WTC11 (cell line): ENCODE data around the gene RAB43. TPM values are rescaled to one million over a fixed set of nuclear protein-coding genes. Genes with fewer than 3 reads are reported as not detected.

ENCODE experiments used
- ATAC-seq: fragments of 200-7000 bp; cut with Tn5 transposase; 2 replicates; pipeline ENCODE4 v1.10.0; 2021; ENCODE audit warnings: mild to moderate bottlenecking, moderate library complexity
- CTCF ChIA-PET: fragments of 300-600 bp; sonication (Branson Sonifier 250); formaldehyde crosslinking; loops from one replicate; lab custom pipeline; 2021; ENCODE audit warnings: antibody characterized with exemption; lab: Charles Lee
- POLR2A ChIA-PET: fragments of 350-600 bp; sonication (Branson Sonifier 250); formaldehyde crosslinking; loops from one replicate; lab custom pipeline; 2021; ENCODE audit warnings: antibody characterized with exemption; lab: Charles Lee
- DNase-seq: peaks from one replicate; pipeline ENCODE4 v3.0.0; 2021; ENCODE audit warnings: low spot score
- H3K27ac Mint-ChIP-seq: 2 replicates; pipeline ENCODE4 v1.8.0; 2021; ENCODE audit warnings: mixed read lengths
- H3K27me3 Mint-ChIP-seq: 2 replicates; pipeline ENCODE4 v1.8.0; 2021; ENCODE audit warnings: low read depth, mild to moderate bottlenecking, moderate library complexity, mixed read lengths
- H3K36me3 Mint-ChIP-seq: 2 replicates; pipeline ENCODE4 v1.8.0; 2021; ENCODE audit warnings: mixed read lengths
- H3K4me1 Mint-ChIP-seq: 2 replicates; pipeline ENCODE4 v1.8.0; 2022; ENCODE audit warnings: mixed read lengths
- H3K4me3 Mint-ChIP-seq: 2 replicates; pipeline ENCODE4 v1.8.0; 2021; ENCODE audit warnings: mild to moderate bottlenecking, moderate library complexity, mixed read lengths
- H3K9me3 Mint-ChIP-seq: 2 replicates; pipeline ENCODE4 v1.8.0; 2021; ENCODE audit warnings: mixed read lengths
- CBFB ChIP-seq: sonication (generic); formaldehyde crosslinking; IDR thresholded peaks from 2 replicates; pipeline ENCODE4 v1.8.1; 2022; ENCODE audit warnings: mild to moderate bottlenecking, low read depth, missing genetic modification reagents
- ELF4 ChIP-seq: sonication (generic); formaldehyde crosslinking; IDR thresholded peaks from 2 replicates; pipeline ENCODE4 v1.8.1; 2022; ENCODE audit warnings: low read depth, mild to moderate bottlenecking, moderate library complexity, missing genetic modification reagents
- ETV6 ChIP-seq: sonication (generic); formaldehyde crosslinking; IDR thresholded peaks from 2 replicates; pipeline ENCODE4 v1.8.1; 2022; ENCODE audit warnings: mild to moderate bottlenecking, missing genetic modification reagents
- FOXK1 ChIP-seq: sonication (generic); formaldehyde crosslinking; IDR thresholded peaks from 2 replicates; pipeline ENCODE4 v1.8.0; 2022; ENCODE audit warnings: mild to moderate bottlenecking, moderate library complexity, missing genetic modification reagents
- GRHL2 ChIP-seq: fragments of 250-450 bp; sonication (Bioruptor Pico); IDR thresholded peaks from 2 replicates; pipeline ENCODE4 v1.8.0; 2022; ENCODE audit warnings: mild to moderate bottlenecking, moderate library complexity; ENCODE audit not compliant: insufficient replicate concordance, severe bottlenecking
- NR2C2 ChIP-seq: sonication (generic); formaldehyde crosslinking; IDR thresholded peaks from 2 replicates; pipeline ENCODE4 v1.8.0; 2022; ENCODE audit warnings: mild to moderate bottlenecking, missing genetic modification reagents
- RELA ChIP-seq: sonication (generic); formaldehyde crosslinking; IDR thresholded peaks from 2 replicates; pipeline ENCODE4 v1.8.1; 2022; ENCODE audit warnings: missing genetic modification reagents, mild to moderate bottlenecking, borderline replicate concordance
- SOX15 ChIP-seq: fragments of 250-450 bp; sonication (Bioruptor Pico); IDR thresholded peaks from 2 replicates; pipeline ENCODE4 v1.9.0; 2021; ENCODE audit warnings: mild to moderate bottlenecking
- SP1 ChIP-seq: sonication (generic); formaldehyde crosslinking; conservative IDR thresholded peaks from 2 replicates; pipeline ENCODE4 v1.8.1; 2022; ENCODE audit warnings: missing genetic modification reagents
- TEAD4 ChIP-seq: sonication (generic); formaldehyde crosslinking; IDR thresholded peaks from 2 replicates; pipeline ENCODE4 v1.8.0; 2022; ENCODE audit warnings: mild to moderate bottlenecking, missing genetic modification reagents
- ZNF263 ChIP-seq: sonication (generic); formaldehyde crosslinking; IDR thresholded peaks from 2 replicates; pipeline ENCODE4 v1.8.1; 2022; ENCODE audit warnings: low read depth, mild to moderate bottlenecking, moderate library complexity, missing genetic modification reagents
- total RNA-seq: library from RNA; stranded (reverse); gene quantifications from 3 replicates; pipeline ENCODE4 v1.2.3, GENCODE V29; 2021
- TF ChIP-seq, protein P1 (sequence below): sonication (generic); formaldehyde crosslinking; IDR thresholded peaks from 2 replicates; pipeline ENCODE4 v1.8.1; 2023; ENCODE audit warnings: mild to moderate bottlenecking, missing genetic modification reagents, moderate library complexity
- TF ChIP-seq, protein P2 (sequence below): sonication (generic); formaldehyde crosslinking; IDR thresholded peaks from 2 replicates; pipeline ENCODE4 v1.8.0; 2022; ENCODE audit warnings: mild to moderate bottlenecking, missing genetic modification reagents
- TF ChIP-seq, protein P3 (sequence below): fragments of 250-450 bp; sonication (Bioruptor Pico); IDR thresholded peaks from 2 replicates; pipeline ENCODE4 v1.9.0; 2021; ENCODE audit warnings: mild to moderate bottlenecking
- TF ChIP-seq, protein P4 (sequence below): sonication (generic); formaldehyde crosslinking; IDR thresholded peaks from 2 replicates; pipeline ENCODE4 v1.8.1; 2022; ENCODE audit warnings: mild to moderate bottlenecking, missing genetic modification reagents, moderate library complexity, borderline replicate concordance
- TF ChIP-seq, protein P5 (sequence below): sonication (generic); formaldehyde crosslinking; IDR thresholded peaks from 2 replicates; pipeline ENCODE4 v1.8.1; 2023; ENCODE audit warnings: mild to moderate bottlenecking, missing genetic modification reagents, moderate library complexity
- TF ChIP-seq, protein P6 (sequence below): sonication (generic); formaldehyde crosslinking; IDR thresholded peaks from 2 replicates; pipeline ENCODE4 v1.8.0; 2023; ENCODE audit warnings: missing genetic modification reagents, mild to moderate bottlenecking, borderline replicate concordance

The RAB43 gene
- total RNA-seq, 1 experiment from 2014 or later: 34.5 TPM

DNA sequence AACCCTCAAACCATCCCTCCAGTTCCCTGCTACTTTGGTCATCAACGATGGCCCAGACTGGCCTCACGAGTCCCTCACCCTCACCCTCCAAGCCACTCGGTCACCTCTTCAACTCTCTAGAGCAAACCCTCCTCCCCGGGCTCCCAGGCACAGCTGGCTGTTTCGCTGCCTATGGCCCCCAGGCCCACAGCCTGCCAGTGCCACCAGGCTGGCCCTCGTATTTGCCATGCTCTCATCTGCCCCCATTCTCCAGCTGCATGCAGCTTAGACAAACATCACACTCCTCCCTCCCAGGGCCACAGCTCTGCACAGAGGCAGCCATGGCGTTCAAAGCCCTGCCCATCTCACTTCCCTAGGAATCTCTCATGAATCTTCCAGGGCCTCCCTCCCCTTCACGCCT lies 13.8 kb downstream of the RAB43 start (continued):
- no peak for TF ChIP-seq SOX15 (CRISPR knock-in tag)
- TF ChIP-seq, all 79 proteins: peak for 0

DNA sequence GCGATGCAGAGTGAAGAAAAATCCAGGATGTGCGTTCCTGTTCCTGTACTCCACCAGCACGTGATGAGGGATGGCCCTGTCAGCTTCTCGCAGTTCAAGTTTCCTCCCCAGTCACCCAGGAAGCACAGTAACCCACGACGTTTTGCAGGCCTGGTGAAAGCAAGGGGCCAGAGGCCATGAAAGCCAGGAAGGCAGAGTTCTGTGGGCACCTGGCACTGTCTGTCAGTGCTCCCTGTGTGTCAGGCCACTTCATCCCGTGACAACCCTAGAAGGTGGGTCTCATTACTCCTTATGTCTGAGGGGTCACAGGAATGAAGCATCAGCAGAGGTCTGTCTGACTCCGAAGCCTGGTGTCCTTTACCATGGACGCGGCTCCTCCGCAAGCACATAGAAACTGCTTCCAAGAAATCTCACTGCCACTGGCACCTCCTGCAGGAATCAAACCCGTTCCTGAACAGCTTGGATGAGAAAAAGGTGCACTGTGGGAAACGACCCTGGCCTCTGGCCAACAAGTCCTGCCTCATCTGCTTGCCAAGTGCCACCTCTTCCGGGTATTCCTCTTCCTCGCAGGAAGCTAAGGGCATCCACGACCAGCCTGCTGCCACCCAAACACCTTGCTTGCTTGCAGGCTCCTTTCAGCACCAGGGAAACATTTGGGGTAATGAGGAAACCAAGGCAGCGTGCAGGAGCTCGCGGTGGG lies 14.6 kb downstream of the RAB43 start:
- no peak for ATAC-seq
- ChIA-PET CTCF (interaction anchor here (1.1 to 2.3 kb wide), 3 partner anchors 15 to 136 kb away, joined by 3 to 13 read pairs (median 5); partner anchors contain the start of gene RAB43), POLR2A (no interaction called here)
- TF ChIP-seq ETV6 (CRISPR knock-in tag) (no peak), CBFB (CRISPR knock-in tag) (no peak), SP1 (CRISPR knock-in tag) (no peak), TEAD4 (no peak), RELA (CRISPR knock-in tag) (no peak), NR2C2 (CRISPR knock-in tag) (no peak), ELF4 (no peak)
- TF ChIP-seq, protein P1, sequence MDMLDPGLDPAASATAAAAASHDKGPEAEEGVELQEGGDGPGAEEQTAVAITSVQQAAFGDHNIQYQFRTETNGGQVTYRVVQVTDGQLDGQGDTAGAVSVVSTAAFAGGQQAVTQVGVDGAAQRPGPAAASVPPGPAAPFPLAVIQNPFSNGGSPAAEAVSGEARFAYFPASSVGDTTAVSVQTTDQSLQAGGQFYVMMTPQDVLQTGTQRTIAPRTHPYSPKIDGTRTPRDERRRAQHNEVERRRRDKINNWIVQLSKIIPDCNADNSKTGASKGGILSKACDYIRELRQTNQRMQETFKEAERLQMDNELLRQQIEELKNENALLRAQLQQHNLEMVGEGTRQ (CRISPR knock-in tag): no peak
- TF ChIP-seq, protein P2, sequence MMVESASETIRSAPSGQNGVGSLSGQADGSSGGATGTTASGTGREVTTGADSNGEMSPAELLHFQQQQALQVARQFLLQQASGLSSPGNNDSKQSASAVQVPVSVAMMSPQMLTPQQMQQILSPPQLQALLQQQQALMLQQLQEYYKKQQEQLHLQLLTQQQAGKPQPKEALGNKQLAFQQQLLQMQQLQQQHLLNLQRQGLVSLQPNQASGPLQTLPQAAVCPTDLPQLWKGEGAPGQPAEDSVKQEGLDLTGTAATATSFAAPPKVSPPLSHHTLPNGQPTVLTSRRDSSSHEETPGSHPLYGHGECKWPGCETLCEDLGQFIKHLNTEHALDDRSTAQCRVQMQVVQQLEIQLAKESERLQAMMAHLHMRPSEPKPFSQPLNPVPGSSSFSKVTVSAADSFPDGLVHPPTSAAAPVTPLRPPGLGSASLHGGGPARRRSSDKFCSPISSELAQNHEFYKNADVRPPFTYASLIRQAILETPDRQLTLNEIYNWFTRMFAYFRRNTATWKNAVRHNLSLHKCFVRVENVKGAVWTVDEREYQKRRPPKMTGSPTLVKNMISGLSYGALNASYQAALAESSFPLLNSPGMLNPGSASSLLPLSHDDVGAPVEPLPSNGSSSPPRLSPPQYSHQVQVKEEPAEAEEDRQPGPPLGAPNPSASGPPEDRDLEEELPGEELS: no peak
- no peaks in the 10 kb centered on the region for H3K9me3 Mint-ChIP-seq
- H3K4me3 Mint-ChIP-seq: no peak overlapping the region
- 0 out of 2 replicates have a peak overlapping the region, but pooled peaks have one; percentile 60 for H3K27ac Mint-ChIP-seq
- H3K4me1 Mint-ChIP-seq: no peaks in the 10 kb centered on the region
- peaks cover 11% of the 10 kb centered on the region for H3K36me3 Mint-ChIP-seq
- no peak for DNase-seq
- no peaks in the 10 kb centered on the region for H3K27me3 Mint-ChIP-seq

DNA sequence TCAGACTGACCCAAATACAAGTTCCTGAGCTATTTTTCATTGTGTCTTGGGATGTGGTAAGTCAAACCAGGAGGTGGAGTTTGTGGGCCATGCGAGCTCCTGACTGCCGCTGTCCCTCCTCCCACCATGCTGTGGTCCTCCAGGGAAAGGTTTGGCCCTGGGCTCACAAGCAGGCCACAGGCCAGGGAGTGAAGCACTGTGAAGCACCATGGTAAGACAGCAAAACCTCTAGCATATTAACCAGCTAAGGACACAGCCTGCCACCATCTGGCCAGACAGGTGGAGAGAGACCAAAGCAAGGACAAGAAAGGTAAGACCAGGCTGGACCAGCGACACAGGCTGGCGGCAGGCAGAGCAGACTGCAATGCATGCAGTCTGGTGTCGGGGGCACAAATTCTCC lies 15.3 kb downstream of the RAB43 start:
- H3K9me3 Mint-ChIP-seq: no peaks in the 10 kb centered on the region
- TF ChIP-seq FOXK1 (no peak), ZNF263 (CRISPR knock-in tag) (peak; percentile 60; the same call in 1 of the 2 replicates)
- H3K4me1 Mint-ChIP-seq: no peaks in the 10 kb centered on the region
- peak; percentile 53 for ATAC-seq
- CTCF ChIA-PET: interaction anchor here (0.8 to 2.3 kb wide), 6 partner anchors 16 to 140 kb away, joined by 3 to 13 read pairs (median 4); partner anchors contain the start of gene RAB43
- POLR2A ChIA-PET: no interaction called here
- no peak overlapping the region for H3K4me3 Mint-ChIP-seq
- peaks cover 11% of the 10 kb centered on the region for H3K36me3 Mint-ChIP-seq
- DNase-seq: peak; percentile 25
- H3K27me3 Mint-ChIP-seq: no peaks in the 10 kb centered on the region
- no peak overlapping the region for H3K27ac Mint-ChIP-seq

DNA sequence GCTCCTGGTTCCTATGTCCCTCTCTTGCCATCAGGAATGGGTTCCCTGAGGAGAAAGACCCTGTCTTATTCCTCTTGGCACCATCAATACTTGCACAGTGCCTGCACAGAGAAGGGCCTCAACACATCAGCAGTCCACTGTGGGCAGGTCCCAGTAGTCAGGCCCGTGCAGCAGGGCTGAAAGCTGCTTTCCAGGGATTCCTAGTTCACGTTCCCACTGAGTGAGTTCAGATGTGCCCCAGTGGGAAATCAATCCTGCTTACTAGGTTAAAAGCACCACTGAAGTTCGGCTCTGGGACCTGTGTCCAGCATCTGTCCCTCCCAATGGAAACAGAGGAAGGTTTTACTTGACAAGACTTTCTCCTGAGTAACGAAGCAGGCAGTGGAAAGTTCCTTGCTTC lies 15.7 kb downstream of the RAB43 start:
- H3K4me1 Mint-ChIP-seq: no peaks in the 10 kb centered on the region
- no peak overlapping the region for H3K4me3 Mint-ChIP-seq
- no peaks in the 10 kb centered on the region for H3K27me3 Mint-ChIP-seq
- ChIA-PET CTCF (interaction anchor here (0.8 to 2.3 kb wide), 6 partner anchors 16 to 140 kb away, joined by 3 to 13 read pairs (median 4); partner anchors contain the start of gene RAB43), POLR2A (no interaction called here)
- H3K9me3 Mint-ChIP-seq: no peaks in the 10 kb centered on the region
- ATAC-seq (no peak), DNase-seq (no peak)
- peaks cover 11% of the 10 kb centered on the region for H3K36me3 Mint-ChIP-seq
- H3K27ac Mint-ChIP-seq: no peak overlapping the region
- TF ChIP-seq, protein P3, sequence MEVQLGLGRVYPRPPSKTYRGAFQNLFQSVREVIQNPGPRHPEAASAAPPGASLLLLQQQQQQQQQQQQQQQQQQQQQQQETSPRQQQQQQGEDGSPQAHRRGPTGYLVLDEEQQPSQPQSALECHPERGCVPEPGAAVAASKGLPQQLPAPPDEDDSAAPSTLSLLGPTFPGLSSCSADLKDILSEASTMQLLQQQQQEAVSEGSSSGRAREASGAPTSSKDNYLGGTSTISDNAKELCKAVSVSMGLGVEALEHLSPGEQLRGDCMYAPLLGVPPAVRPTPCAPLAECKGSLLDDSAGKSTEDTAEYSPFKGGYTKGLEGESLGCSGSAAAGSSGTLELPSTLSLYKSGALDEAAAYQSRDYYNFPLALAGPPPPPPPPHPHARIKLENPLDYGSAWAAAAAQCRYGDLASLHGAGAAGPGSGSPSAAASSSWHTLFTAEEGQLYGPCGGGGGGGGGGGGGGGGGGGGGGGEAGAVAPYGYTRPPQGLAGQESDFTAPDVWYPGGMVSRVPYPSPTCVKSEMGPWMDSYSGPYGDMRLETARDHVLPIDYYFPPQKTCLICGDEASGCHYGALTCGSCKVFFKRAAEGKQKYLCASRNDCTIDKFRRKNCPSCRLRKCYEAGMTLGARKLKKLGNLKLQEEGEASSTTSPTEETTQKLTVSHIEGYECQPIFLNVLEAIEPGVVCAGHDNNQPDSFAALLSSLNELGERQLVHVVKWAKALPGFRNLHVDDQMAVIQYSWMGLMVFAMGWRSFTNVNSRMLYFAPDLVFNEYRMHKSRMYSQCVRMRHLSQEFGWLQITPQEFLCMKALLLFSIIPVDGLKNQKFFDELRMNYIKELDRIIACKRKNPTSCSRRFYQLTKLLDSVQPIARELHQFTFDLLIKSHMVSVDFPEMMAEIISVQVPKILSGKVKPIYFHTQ (CRISPR knock-in tag): no peak
- TF ChIP-seq, protein P4, sequence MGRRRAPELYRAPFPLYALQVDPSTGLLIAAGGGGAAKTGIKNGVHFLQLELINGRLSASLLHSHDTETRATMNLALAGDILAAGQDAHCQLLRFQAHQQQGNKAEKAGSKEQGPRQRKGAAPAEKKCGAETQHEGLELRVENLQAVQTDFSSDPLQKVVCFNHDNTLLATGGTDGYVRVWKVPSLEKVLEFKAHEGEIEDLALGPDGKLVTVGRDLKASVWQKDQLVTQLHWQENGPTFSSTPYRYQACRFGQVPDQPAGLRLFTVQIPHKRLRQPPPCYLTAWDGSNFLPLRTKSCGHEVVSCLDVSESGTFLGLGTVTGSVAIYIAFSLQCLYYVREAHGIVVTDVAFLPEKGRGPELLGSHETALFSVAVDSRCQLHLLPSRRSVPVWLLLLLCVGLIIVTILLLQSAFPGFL: no peak
- TF ChIP-seq GRHL2 (CRISPR knock-in tag): no peak
- TF ChIP-seq, protein P5, sequence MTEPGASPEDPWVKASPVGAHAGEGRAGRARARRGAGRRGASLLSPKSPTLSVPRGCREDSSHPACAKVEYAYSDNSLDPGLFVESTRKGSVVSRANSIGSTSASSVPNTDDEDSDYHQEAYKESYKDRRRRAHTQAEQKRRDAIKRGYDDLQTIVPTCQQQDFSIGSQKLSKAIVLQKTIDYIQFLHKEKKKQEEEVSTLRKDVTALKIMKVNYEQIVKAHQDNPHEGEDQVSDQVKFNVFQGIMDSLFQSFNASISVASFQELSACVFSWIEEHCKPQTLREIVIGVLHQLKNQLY: no peak
- TF ChIP-seq CBFB (CRISPR knock-in tag): no peak
- TF ChIP-seq, protein P6, sequence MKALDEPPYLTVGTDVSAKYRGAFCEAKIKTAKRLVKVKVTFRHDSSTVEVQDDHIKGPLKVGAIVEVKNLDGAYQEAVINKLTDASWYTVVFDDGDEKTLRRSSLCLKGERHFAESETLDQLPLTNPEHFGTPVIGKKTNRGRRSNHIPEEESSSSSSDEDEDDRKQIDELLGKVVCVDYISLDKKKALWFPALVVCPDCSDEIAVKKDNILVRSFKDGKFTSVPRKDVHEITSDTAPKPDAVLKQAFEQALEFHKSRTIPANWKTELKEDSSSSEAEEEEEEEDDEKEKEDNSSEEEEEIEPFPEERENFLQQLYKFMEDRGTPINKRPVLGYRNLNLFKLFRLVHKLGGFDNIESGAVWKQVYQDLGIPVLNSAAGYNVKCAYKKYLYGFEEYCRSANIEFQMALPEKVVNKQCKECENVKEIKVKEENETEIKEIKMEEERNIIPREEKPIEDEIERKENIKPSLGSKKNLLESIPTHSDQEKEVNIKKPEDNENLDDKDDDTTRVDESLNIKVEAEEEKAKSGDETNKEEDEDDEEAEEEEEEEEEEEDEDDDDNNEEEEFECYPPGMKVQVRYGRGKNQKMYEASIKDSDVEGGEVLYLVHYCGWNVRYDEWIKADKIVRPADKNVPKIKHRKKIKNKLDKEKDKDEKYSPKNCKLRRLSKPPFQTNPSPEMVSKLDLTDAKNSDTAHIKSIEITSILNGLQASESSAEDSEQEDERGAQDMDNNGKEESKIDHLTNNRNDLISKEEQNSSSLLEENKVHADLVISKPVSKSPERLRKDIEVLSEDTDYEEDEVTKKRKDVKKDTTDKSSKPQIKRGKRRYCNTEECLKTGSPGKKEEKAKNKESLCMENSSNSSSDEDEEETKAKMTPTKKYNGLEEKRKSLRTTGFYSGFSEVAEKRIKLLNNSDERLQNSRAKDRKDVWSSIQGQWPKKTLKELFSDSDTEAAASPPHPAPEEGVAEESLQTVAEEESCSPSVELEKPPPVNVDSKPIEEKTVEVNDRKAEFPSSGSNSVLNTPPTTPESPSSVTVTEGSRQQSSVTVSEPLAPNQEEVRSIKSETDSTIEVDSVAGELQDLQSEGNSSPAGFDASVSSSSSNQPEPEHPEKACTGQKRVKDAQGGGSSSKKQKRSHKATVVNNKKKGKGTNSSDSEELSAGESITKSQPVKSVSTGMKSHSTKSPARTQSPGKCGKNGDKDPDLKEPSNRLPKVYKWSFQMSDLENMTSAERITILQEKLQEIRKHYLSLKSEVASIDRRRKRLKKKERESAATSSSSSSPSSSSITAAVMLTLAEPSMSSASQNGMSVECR (CRISPR knock-in tag): no peak
